Measurements from ENCODE around the gene STYXL1.

STYXL1 gene

DNA sequence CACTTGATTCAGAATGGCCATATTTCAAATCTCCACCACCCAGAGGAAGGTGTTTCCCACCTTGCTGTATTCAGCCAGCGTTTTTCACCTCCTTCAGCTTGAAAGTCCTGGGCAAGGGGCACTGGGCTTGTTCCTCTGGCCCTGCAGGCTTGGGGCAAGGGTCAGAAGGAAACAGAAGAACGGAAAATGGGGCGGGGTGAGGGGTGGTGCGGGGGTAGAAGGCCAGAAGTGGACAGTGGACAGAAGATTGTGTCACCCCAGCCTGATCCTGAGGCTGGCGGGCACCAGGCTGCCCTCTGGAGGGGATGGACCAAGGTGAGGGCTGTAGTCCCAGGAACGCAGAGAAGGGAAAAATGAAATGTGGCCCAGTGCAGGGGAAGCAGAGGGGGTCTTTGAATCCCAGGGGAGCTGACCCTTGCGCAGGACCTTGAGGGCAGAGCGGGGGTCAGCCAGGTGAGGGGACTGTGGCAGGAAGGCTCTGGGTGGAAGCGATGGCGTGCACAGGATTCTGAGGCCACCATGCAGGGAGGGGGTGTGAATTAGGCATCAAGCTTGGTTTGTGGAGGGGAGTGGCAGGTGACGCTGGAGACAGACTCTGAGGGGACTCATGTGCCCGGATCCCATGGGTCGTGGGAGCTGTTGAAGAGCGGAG is 76.4 kb downstream of the STYXL1 start:
- DNase-seq = no peak
- H3K36me3 ChIP-seq (ENCODE audit: control insufficient read depth in 1 of 2, insufficient read depth in 2 of 2, low read depth in 1 of 2, low read length in 2 of 2) = peaks cover 40 to 47% of the 10 kb centered on the region in 2 experiments
- H3K9ac ChIP-seq (ENCODE audit: low read length) = no peak overlapping the region
- no peak overlapping the region for H3K14ac ChIP-seq (ENCODE audit: low read length in 2 of 2)
- H3K27me3 ChIP-seq (ENCODE audit: control insufficient read depth in 1 of 2, insufficient read depth in 1 of 2, low read length in 2 of 2) = no peaks in the 10 kb centered on the region
- no peak overlapping the region for H4K8ac ChIP-seq (ENCODE audit: low read length)
- no peak overlapping the region for H3K4me2 ChIP-seq (ENCODE audit: low read length, poor library complexity, severe bottlenecking)
- no peak overlapping the region for H3K23ac ChIP-seq (ENCODE audit: low read length in 2 of 2)
- WGBS = 94% methylated on average over 14 of the region's 14 CpGs
- H2BK120ac ChIP-seq (ENCODE audit: low read depth, low read length) = no peak overlapping the region
- no peak overlapping the region for H2AK5ac ChIP-seq (ENCODE audit: low read length, severe bottlenecking)
- H3K4ac ChIP-seq (ENCODE audit: low read depth in 1 of 2, low read length in 2 of 2) = no peak overlapping the region
- no peaks in the 10 kb centered on the region for H3K9me3 ChIP-seq (ENCODE audit: control insufficient read depth, low read length)
- no peak overlapping the region for H3K4me3 ChIP-seq (ENCODE audit: insufficient read depth in 1 of 2, low read depth in 1 of 2, low read length in 2 of 2)
- no peak overlapping the region for H2AFZ ChIP-seq (ENCODE audit: low read depth, low read length)
- H3K79me1 ChIP-seq (replicated peaks; ENCODE audit: low read length, poor library complexity, severe bottlenecking) = peaks cover 13% of the 10 kb centered on the region
- H3K27ac ChIP-seq (ENCODE audit: low read length, poor library complexity, severe bottlenecking) = no peak overlapping the region
- H3K4me1 ChIP-seq (ENCODE audit: control insufficient read depth, insufficient read depth, low read depth, low read length) = peaks cover 7% of the 10 kb centered on the region
- no peak overlapping the region for H2BK12ac ChIP-seq (ENCODE audit: low read length in 2 of 2)
- H2BK15ac ChIP-seq (ENCODE audit: low read depth, poor library complexity, severe bottlenecking) = no peak overlapping the region
- H2BK5ac ChIP-seq (ENCODE audit: low read depth, low read length, poor library complexity, severe bottlenecking) = no peak overlapping the region
- no peak overlapping the region for H4K91ac ChIP-seq (ENCODE audit: low read length)
- peak overlapping the region in 1 of 2 experiments; percentile 29 for H3K18ac ChIP-seq (ENCODE audit: low read depth in 1 of 2, low read length in 2 of 2)

DNA sequence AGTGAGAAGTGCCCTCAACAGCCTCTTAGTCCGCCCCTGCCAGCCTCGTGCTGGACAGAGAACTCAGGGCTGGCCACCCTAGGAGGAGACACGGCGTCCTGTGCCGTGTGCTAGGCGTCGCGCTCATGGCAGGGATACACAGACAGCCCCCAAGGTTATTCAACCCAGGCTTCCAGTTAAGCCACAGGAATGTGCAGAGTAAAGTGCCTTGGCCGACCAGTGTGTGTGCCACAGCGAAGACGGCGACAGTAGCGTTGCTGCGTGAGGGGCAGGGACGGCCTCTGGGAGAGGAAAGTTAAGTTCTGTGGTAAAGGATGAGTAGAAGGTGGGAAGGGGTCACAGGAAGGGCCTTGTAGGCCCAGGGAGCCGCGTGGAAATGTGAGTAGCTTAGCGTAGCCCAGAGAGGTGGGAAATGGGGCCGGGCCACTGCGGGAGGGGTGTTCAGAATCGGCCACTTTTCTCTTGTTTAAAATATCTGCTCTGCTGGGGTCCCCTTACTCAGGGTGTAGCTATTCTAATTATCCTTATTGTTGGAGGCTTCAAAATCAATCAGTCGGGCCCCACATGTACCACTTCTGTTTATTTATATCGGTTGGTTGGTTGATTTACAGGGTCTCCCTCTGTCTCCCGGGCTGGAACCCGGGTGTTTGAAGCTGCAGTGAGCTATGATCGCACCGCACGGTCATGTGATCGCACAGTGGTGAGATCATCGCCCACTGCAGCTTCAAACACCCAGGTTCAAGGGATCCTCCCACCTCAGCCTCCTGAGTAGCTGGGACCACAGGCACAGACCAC is 77.9 kb downstream of the STYXL1 start:
- Histone ChIP-seq H3K9me3 (ENCODE audit: control insufficient read depth, low read length) (no peaks in the 10 kb centered on the region), H3K4me3 (ENCODE audit: insufficient read depth in 1 of 2, low read depth in 1 of 2, low read length in 2 of 2) (no peak overlapping the region), H3K79me1 (replicated peaks; ENCODE audit: low read length, poor library complexity, severe bottlenecking) (peaks cover 22% of the 10 kb centered on the region), H3K14ac (ENCODE audit: low read length in 2 of 2) (peak overlapping the region in 1 of 2 experiments; percentile 7), H2BK120ac (ENCODE audit: low read depth, low read length) (no peak overlapping the region), H3K4me2 (ENCODE audit: low read length, poor library complexity, severe bottlenecking) (no peak overlapping the region), H3K18ac (ENCODE audit: low read depth in 1 of 2, low read length in 2 of 2) (no peak overlapping the region), H4K8ac (ENCODE audit: low read length) (no peak overlapping the region), H3K4me1 (ENCODE audit: control insufficient read depth, insufficient read depth, low read depth, low read length) (peaks cover 16% of the 10 kb centered on the region), H3K36me3 (ENCODE audit: control insufficient read depth in 1 of 2, insufficient read depth in 2 of 2, low read depth in 1 of 2, low read length in 2 of 2) (peaks cover 48 to 62% of the 10 kb centered on the region in 2 experiments), H4K91ac (ENCODE audit: low read length) (no peak overlapping the region), H2BK12ac (ENCODE audit: low read length in 2 of 2) (no peak overlapping the region), H2BK15ac (ENCODE audit: low read depth, poor library complexity, severe bottlenecking) (no peak overlapping the region), H3K27ac (ENCODE audit: low read length, poor library complexity, severe bottlenecking) (no peak overlapping the region), H2BK5ac (ENCODE audit: low read depth, low read length, poor library complexity, severe bottlenecking) (no peak overlapping the region), H3K4ac (ENCODE audit: low read depth in 1 of 2, low read length in 2 of 2) (no peak overlapping the region), H3K27me3 (ENCODE audit: control insufficient read depth in 1 of 2, insufficient read depth in 1 of 2, low read length in 2 of 2) (no peaks in the 10 kb centered on the region), H3K9ac (ENCODE audit: low read length) (no peak overlapping the region), H3K23ac (ENCODE audit: low read length in 2 of 2) (no peak overlapping the region), H2AFZ (ENCODE audit: low read depth, low read length) (no peak overlapping the region), H2AK5ac (ENCODE audit: low read length, severe bottlenecking) (no peak overlapping the region)
- peak; percentile 27 for DNase-seq
- 81% methylated on average over 26 of the region's 30 CpGs for WGBS

DNA sequence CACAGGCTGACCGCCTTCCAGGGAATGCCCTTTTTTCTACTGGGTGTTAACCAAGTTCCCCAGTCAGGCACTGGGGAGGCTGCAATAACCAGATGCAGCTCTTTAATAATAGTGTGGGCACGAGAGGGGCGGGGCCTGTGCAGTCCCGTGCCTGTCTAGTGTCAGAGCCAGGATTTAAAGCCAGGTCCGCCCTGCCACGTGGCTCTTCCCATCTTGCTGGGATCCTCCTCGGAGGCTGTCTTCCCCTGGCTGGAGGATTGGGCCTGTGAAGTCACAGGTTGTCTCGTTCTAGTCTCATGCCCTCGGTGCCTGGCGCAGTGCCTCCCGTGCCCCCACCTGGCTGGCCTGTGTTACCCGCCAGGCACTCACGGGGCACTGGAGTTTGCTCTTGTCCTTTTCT is 78.6 kb downstream of the STYXL1 start:
- no peak overlapping the region for H2BK120ac ChIP-seq (ENCODE audit: low read depth, low read length)
- H3K27ac ChIP-seq (ENCODE audit: low read length, poor library complexity, severe bottlenecking) = no peak overlapping the region
- H4K8ac ChIP-seq (ENCODE audit: low read length) = no peak overlapping the region
- no peak overlapping the region for H3K23ac ChIP-seq (ENCODE audit: low read length in 2 of 2)
- peaks cover 25% of the 10 kb centered on the region for H3K79me1 ChIP-seq (replicated peaks; ENCODE audit: low read length, poor library complexity, severe bottlenecking)
- no peaks in the 10 kb centered on the region for H3K9me3 ChIP-seq (ENCODE audit: control insufficient read depth, low read length)
- no peak for DNase-seq
- H3K4me1 ChIP-seq (ENCODE audit: control insufficient read depth, insufficient read depth, low read depth, low read length) = peaks cover 16% of the 10 kb centered on the region
- H3K9ac ChIP-seq (ENCODE audit: low read length) = no peak overlapping the region
- H3K4me3 ChIP-seq (ENCODE audit: insufficient read depth in 1 of 2, low read depth in 1 of 2, low read length in 2 of 2) = no peak overlapping the region
- no peak overlapping the region for H3K4ac ChIP-seq (ENCODE audit: low read depth in 1 of 2, low read length in 2 of 2)
- no peak overlapping the region for H2AK5ac ChIP-seq (ENCODE audit: low read length, severe bottlenecking)
- peaks cover 43 to 66% of the 10 kb centered on the region in 2 experiments for H3K36me3 ChIP-seq (ENCODE audit: control insufficient read depth in 1 of 2, insufficient read depth in 2 of 2, low read depth in 1 of 2, low read length in 2 of 2)
- H3K18ac ChIP-seq (ENCODE audit: low read depth in 1 of 2, low read length in 2 of 2) = peak overlapping the region in 1 of 2 experiments; percentile 6
- H2BK12ac ChIP-seq (ENCODE audit: low read length in 2 of 2) = no peak overlapping the region
- H3K14ac ChIP-seq (ENCODE audit: low read length in 2 of 2) = peak overlapping the region in 1 of 2 experiments; percentile 4
- no peak overlapping the region for H2BK5ac ChIP-seq (ENCODE audit: low read depth, low read length, poor library complexity, severe bottlenecking)
- no peak overlapping the region for H3K4me2 ChIP-seq (ENCODE audit: low read length, poor library complexity, severe bottlenecking)
- no peak overlapping the region for H2BK15ac ChIP-seq (ENCODE audit: low read depth, poor library complexity, severe bottlenecking)
- no peaks in the 10 kb centered on the region for H3K27me3 ChIP-seq (ENCODE audit: control insufficient read depth in 1 of 2, insufficient read depth in 1 of 2, low read length in 2 of 2)
- H2AFZ ChIP-seq (ENCODE audit: low read depth, low read length) = no peak overlapping the region
- WGBS = 90% methylated on average over 13 of the region's 13 CpGs
- H4K91ac ChIP-seq (ENCODE audit: low read length) = no peak overlapping the region

DNA sequence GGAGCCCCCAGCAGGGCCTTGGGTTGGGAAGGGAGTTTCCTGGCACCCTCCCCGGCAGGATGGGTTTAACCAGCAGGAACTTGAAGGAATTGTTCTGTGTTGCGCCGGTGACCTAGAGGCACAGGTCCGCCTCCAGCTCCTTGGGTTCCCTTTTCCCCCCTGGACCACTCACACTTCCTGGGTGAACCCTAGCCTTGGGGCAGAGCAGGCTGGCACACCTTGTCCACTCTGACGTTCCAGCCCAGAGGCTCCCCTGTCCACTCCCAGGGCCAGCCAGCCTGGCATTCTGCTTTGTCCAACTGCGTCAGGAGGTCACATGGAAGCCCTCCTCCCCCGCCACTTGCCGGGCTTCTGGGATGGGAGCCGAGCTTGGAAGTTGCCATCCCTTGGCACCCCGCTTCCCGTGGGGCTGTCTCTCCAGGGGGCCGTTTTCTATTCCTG is 79.2 kb downstream of the STYXL1 start:
- 93% methylated on average over 12 of the region's 12 CpGs for WGBS

More for the DNA sequence above, 79.2 kb downstream of the STYXL1 start:
- H3K4me3 ChIP-seq (ENCODE audit: insufficient read depth in 1 of 2, low read depth in 1 of 2, low read length in 2 of 2) = no peak overlapping the region
- no peaks in the 10 kb centered on the region for H3K9me3 ChIP-seq (ENCODE audit: control insufficient read depth, low read length)
- peak overlapping the region in 1 of 2 experiments; percentile 38 for H2BK12ac ChIP-seq (ENCODE audit: low read length in 2 of 2)
- H3K27ac ChIP-seq (ENCODE audit: low read length, poor library complexity, severe bottlenecking) = no peak overlapping the region
- H4K8ac ChIP-seq (ENCODE audit: low read length) = no peak overlapping the region
- peaks cover 37 to 63% of the 10 kb centered on the region in 2 experiments for H3K36me3 ChIP-seq (ENCODE audit: control insufficient read depth in 1 of 2, insufficient read depth in 2 of 2, low read depth in 1 of 2, low read length in 2 of 2)
- no peak overlapping the region for H2AK5ac ChIP-seq (ENCODE audit: low read length, severe bottlenecking)
- H2BK15ac ChIP-seq (ENCODE audit: low read depth, poor library complexity, severe bottlenecking) = no peak overlapping the region
- H3K79me1 ChIP-seq (replicated peaks; ENCODE audit: low read length, poor library complexity, severe bottlenecking) = peaks cover 25% of the 10 kb centered on the region
- no peak overlapping the region for H3K4ac ChIP-seq (ENCODE audit: low read depth in 1 of 2, low read length in 2 of 2)
- H3K9ac ChIP-seq (ENCODE audit: low read length) = no peak overlapping the region
- H3K18ac ChIP-seq (ENCODE audit: low read depth in 1 of 2, low read length in 2 of 2) = no peak overlapping the region
- no peak overlapping the region for H3K14ac ChIP-seq (ENCODE audit: low read length in 2 of 2)
- no peak overlapping the region for H3K23ac ChIP-seq (ENCODE audit: low read length in 2 of 2)
- no peak overlapping the region for H2BK5ac ChIP-seq (ENCODE audit: low read depth, low read length, poor library complexity, severe bottlenecking)
- H3K4me2 ChIP-seq (ENCODE audit: low read length, poor library complexity, severe bottlenecking) = no peak overlapping the region
- peaks cover 17% of the 10 kb centered on the region for H3K4me1 ChIP-seq (ENCODE audit: control insufficient read depth, insufficient read depth, low read depth, low read length)
- peak overlapping the region; percentile 14 for H4K91ac ChIP-seq (ENCODE audit: low read length)
- H3K27me3 ChIP-seq (ENCODE audit: control insufficient read depth in 1 of 2, insufficient read depth in 1 of 2, low read length in 2 of 2) = no peaks in the 10 kb centered on the region
- H2BK120ac ChIP-seq (ENCODE audit: low read depth, low read length) = no peak overlapping the region
- DNase-seq = no peak
- H2AFZ ChIP-seq (ENCODE audit: low read depth, low read length) = no peak overlapping the region

All from mesenchymal stem cell (in vitro differentiated cells and primary cell).